ENCODE results near the gene DUSP2. TPM values are rescaled to one million over a fixed set of nuclear protein-coding genes. Genes with fewer than 3 reads are reported as not detected.

The DUSP2 gene
- total RNA-seq, 5 donors from 2014 or later (not counting 1 experiment from before 2014, with no cell fraction given), result 37.2 to 437 (median 54.0) TPM

GRCh38 chr2:96154506-96155380, 9.5 kb upstream of the DUSP2 start:
- CTCF ChIA-PET, result interaction anchor here in 1 of 2 donors (1.6 kb wide), 1 partner anchor 20 kb away, joined by 6 read pairs; no protein-coding TSS in a partner anchor
- Histone ChIP-seq H3K4me1 (ENCODE audit: control insufficient read depth in 1 of 2, extremely low read depth in 1 of 2, insufficient read depth in 2 of 2, low read length in 2 of 2) (peaks cover 43 to 88% of the 10 kb centered on the region in 2 experiments), H3K27me3 (replicated peaks in 1 of 2; ENCODE audit: control insufficient read depth in 2 of 2, extremely low read depth in 1 of 2, insufficient read depth in 2 of 2, low read length in 1 of 2) (no peaks in the 10 kb centered on the region), H3K9me3 (no peaks in the 10 kb centered on the region), H3K27ac (ENCODE audit: low read length) (no peak overlapping the region), H3K4me3 (ENCODE audit: control insufficient read depth in 1 of 2, extremely low read depth in 1 of 2, low read length in 1 of 2) (no peak overlapping the region), H3K36me3 (ENCODE audit: control insufficient read depth in 2 of 2, extremely low read depth in 1 of 2, insufficient read depth in 1 of 2, low read length in 1 of 2) (no peaks in the 10 kb centered on the region)
- ATAC-seq (replicated peaks in 1 of 4) (no peak), DNase-seq (peak in 2 of 35 experiments; percentile 5 to 11)
- Mint-ChIP-seq H3K27ac (no peak overlapping the region), H3K36me3 (no peaks in the 10 kb centered on the region), H3K27me3 (no peaks in the 10 kb centered on the region), H3K4me1 (peaks cover 75 to 80% (median 79%) of the 10 kb centered on the region in 3 donors), H3K4me3 (no peak overlapping the region), H3K9me3 (no peaks in the 10 kb centered on the region)
- WGBS (ENCODE audit: insufficient coverage), result 94% methylated on average over 15 of the region's 16 CpGs
- POLR2A ChIA-PET, result no interaction called here

- Histone ChIP-seq H3K9me3 (no peaks in the 10 kb centered on the region), H3K36me3 (ENCODE audit: control insufficient read depth in 2 of 2, extremely low read depth in 1 of 2, insufficient read depth in 1 of 2, low read length in 1 of 2) (no peaks in the 10 kb centered on the region), H3K27ac (ENCODE audit: low read length) (no peak overlapping the region), H3K4me1 (ENCODE audit: control insufficient read depth in 1 of 2, extremely low read depth in 1 of 2, insufficient read depth in 2 of 2, low read length in 2 of 2) (peaks cover 38 to 85% of the 10 kb centered on the region in 2 experiments), H3K4me3 (ENCODE audit: control insufficient read depth in 1 of 2, extremely low read depth in 1 of 2, low read length in 1 of 2) (no peak overlapping the region), H3K27me3 (replicated peaks in 1 of 2; ENCODE audit: control insufficient read depth in 2 of 2, extremely low read depth in 1 of 2, insufficient read depth in 2 of 2, low read length in 1 of 2) (no peaks in the 10 kb centered on the region)
- no peak overlapping the region for H3K27ac Mint-ChIP-seq
- CTCF ChIA-PET, result interaction anchor here in 1 of 2 donors (1.6 kb wide), 1 partner anchor 20 kb away, joined by 6 read pairs; no protein-coding TSS in a partner anchor
- DNase-seq (peak in 2 of 35 experiments; percentile 10 to 23), ATAC-seq (replicated peaks in 1 of 4) (no peak)
- H3K4me3 Mint-ChIP-seq, result no peak overlapping the region
- peaks cover 72 to 78% (median 74%) of the 10 kb centered on the region in 3 donors for H3K4me1 Mint-ChIP-seq
- no peaks in the 10 kb centered on the region for H3K27me3 Mint-ChIP-seq
- no peaks in the 10 kb centered on the region for H3K9me3 Mint-ChIP-seq
- H3K36me3 Mint-ChIP-seq, result no peaks in the 10 kb centered on the region
- POLR2A ChIA-PET, result no interaction called here
- WGBS (ENCODE audit: insufficient coverage), result 93% methylated on average over 5 of the region's 7 CpGs
Measured at GRCh38 chr2:96153991-96154431, 8.8 kb upstream of the DUSP2 start.

GRCh38 chr2:96153291-96153713, 8.1 kb upstream of the DUSP2 start:
- Histone ChIP-seq H3K27ac (ENCODE audit: low read length) (no peak overlapping the region), H3K9me3 (no peaks in the 10 kb centered on the region), H3K4me3 (ENCODE audit: control insufficient read depth in 1 of 2, extremely low read depth in 1 of 2, low read length in 1 of 2) (no peak overlapping the region), H3K4me1 (ENCODE audit: control insufficient read depth in 1 of 2, extremely low read depth in 1 of 2, insufficient read depth in 2 of 2, low read length in 2 of 2) (peaks cover 35 to 85% of the 10 kb centered on the region in 2 experiments), H3K36me3 (ENCODE audit: control insufficient read depth in 2 of 2, extremely low read depth in 1 of 2, insufficient read depth in 1 of 2, low read length in 1 of 2) (no peaks in the 10 kb centered on the region), H3K27me3 (replicated peaks in 1 of 2; ENCODE audit: control insufficient read depth in 2 of 2, extremely low read depth in 1 of 2, insufficient read depth in 2 of 2, low read length in 1 of 2) (no peaks in the 10 kb centered on the region)
- ChIA-PET CTCF (interaction anchor here in 1 of 2 donors (1.6 kb wide), 1 partner anchor 21 kb away, joined by 6 read pairs; no protein-coding TSS in a partner anchor), POLR2A (no interaction called here)
- no peak overlapping the region for H3K4me3 Mint-ChIP-seq
- peak in 1 of 35 experiments; percentile 13 for DNase-seq
- ATAC-seq (replicated peaks in 1 of 4), result no peak
- H3K27me3 Mint-ChIP-seq, result no peaks in the 10 kb centered on the region
- peaks cover 72 to 78% (median 73%) of the 10 kb centered on the region in 3 donors for H3K4me1 Mint-ChIP-seq
- H3K36me3 Mint-ChIP-seq, result no peaks in the 10 kb centered on the region
- 93% methylated on average over 6 of the region's 7 CpGs for WGBS (ENCODE audit: insufficient coverage)
- peak overlapping the region; percentile 44 to 48 for H3K27ac Mint-ChIP-seq
- H3K9me3 Mint-ChIP-seq, result no peaks in the 10 kb centered on the region

- H3K27ac Mint-ChIP-seq, result peak overlapping the region; percentile 63 to 75
- ChIA-PET POLR2A (no interaction called here), CTCF (interaction anchor here in 1 of 2 donors (1.5 to 1.6 kb wide), 2 partner anchors 22 kb away, joined by 5 to 6 read pairs; no protein-coding TSS in a partner anchor)
- Histone ChIP-seq H3K27me3 (replicated peaks in 1 of 2; ENCODE audit: control insufficient read depth in 2 of 2, extremely low read depth in 1 of 2, insufficient read depth in 2 of 2, low read length in 1 of 2) (no peaks in the 10 kb centered on the region), H3K4me3 (ENCODE audit: control insufficient read depth in 1 of 2, extremely low read depth in 1 of 2, low read length in 1 of 2) (no peak overlapping the region), H3K4me1 (ENCODE audit: control insufficient read depth in 1 of 2, extremely low read depth in 1 of 2, insufficient read depth in 2 of 2, low read length in 2 of 2) (peaks cover 36 to 85% of the 10 kb centered on the region in 2 experiments), H3K36me3 (ENCODE audit: control insufficient read depth in 2 of 2, extremely low read depth in 1 of 2, insufficient read depth in 1 of 2, low read length in 1 of 2) (no peaks in the 10 kb centered on the region), H3K9me3 (no peaks in the 10 kb centered on the region), H3K27ac (ENCODE audit: low read length) (no peak overlapping the region)
- peak overlapping the region in 1 of 3 donors; percentile 18 for H3K4me3 Mint-ChIP-seq
- no peaks in the 10 kb centered on the region for H3K9me3 Mint-ChIP-seq
- H3K27me3 Mint-ChIP-seq, result no peaks in the 10 kb centered on the region
- peaks cover 72 to 78% (median 73%) of the 10 kb centered on the region in 3 donors for H3K4me1 Mint-ChIP-seq
- no peak for ATAC-seq (replicated peaks in 1 of 4)
- peak in 2 of 35 experiments; percentile 2 to 6 for DNase-seq
- 94% methylated on average over 9 of the region's 13 CpGs for WGBS (ENCODE audit: insufficient coverage)
- no peaks in the 10 kb centered on the region for H3K36me3 Mint-ChIP-seq
Measured at GRCh38 chr2:96152304-96153161, 7.3 kb upstream of the DUSP2 start.

GRCh38 chr2:96151595-96152303, 6.5 kb upstream of the DUSP2 start:
- ChIA-PET CTCF (interaction anchor here in 1 of 2 donors (1.5 kb wide), 1 partner anchor 23 kb away, joined by 5 read pairs; no protein-coding TSS in a partner anchor), POLR2A (no interaction called here)
- Histone ChIP-seq H3K27ac (ENCODE audit: low read length) (no peak overlapping the region), H3K4me1 (ENCODE audit: control insufficient read depth in 1 of 2, extremely low read depth in 1 of 2, insufficient read depth in 2 of 2, low read length in 2 of 2) (peaks cover 39 to 85% of the 10 kb centered on the region in 2 experiments), H3K4me3 (ENCODE audit: control insufficient read depth in 1 of 2, extremely low read depth in 1 of 2, low read length in 1 of 2) (no peak overlapping the region), H3K36me3 (ENCODE audit: control insufficient read depth in 2 of 2, extremely low read depth in 1 of 2, insufficient read depth in 1 of 2, low read length in 1 of 2) (no peaks in the 10 kb centered on the region), H3K27me3 (replicated peaks in 1 of 2; ENCODE audit: control insufficient read depth in 2 of 2, extremely low read depth in 1 of 2, insufficient read depth in 2 of 2, low read length in 1 of 2) (no peaks in the 10 kb centered on the region), H3K9me3 (no peaks in the 10 kb centered on the region)
- DNase-seq (no peak), ATAC-seq (replicated peaks in 1 of 4) (no peak)
- no peaks in the 10 kb centered on the region for H3K27me3 Mint-ChIP-seq
- H3K9me3 Mint-ChIP-seq, result no peaks in the 10 kb centered on the region
- H3K4me3 Mint-ChIP-seq, result peak overlapping the region in 1 of 3 donors; percentile 18
- peaks cover 72 to 78% (median 73%) of the 10 kb centered on the region in 3 donors for H3K4me1 Mint-ChIP-seq
- no peaks in the 10 kb centered on the region for H3K36me3 Mint-ChIP-seq
- H3K27ac Mint-ChIP-seq, result peak overlapping the region; percentile 57 to 75
- WGBS (ENCODE audit: insufficient coverage), result 96% methylated on average over 8 of the region's 9 CpGs
